ENCODE data around the gene STK40. TPM values are rescaled to one million over a fixed set of nuclear protein-coding genes. Genes with fewer than 3 reads are reported as not detected.

STK40 gene
- total RNA-seq, 1 experiment from 2014 or later, result 25.0 TPM

Other genes with a start within 250 kb of the STK40 start
- 97.3 and 111 TPM in 2 replicates for gene TRAPPC3, start 236.4 kb downstream of the STK40 start, total RNA-seq (2014; rRNA removed; shearing (Covaris generic))
- gene MAP7D1, start 229.8 kb downstream of the STK40 start, total RNA-seq (2014; rRNA removed; shearing (Covaris generic)), result 146 TPM in 2 replicates
- 82.7 and 90.7 TPM in 2 replicates for gene THRAP3, start 161.5 kb downstream of the STK40 start, total RNA-seq (2014; rRNA removed; shearing (Covaris generic))
- gene SH3D21, start 79.6 kb downstream of the STK40 start, total RNA-seq (2014; rRNA removed; shearing (Covaris generic)), result 4.7 and 4.8 TPM in 2 replicates
- 61.4 and 87.2 TPM in 2 replicates for gene EVA1B, start 62.3 kb downstream of the STK40 start, total RNA-seq (2014; rRNA removed; shearing (Covaris generic))
- gene LSM10, start 12.0 kb upstream of the STK40 start, total RNA-seq (2014; rRNA removed; shearing (Covaris generic)), result 14.4 and 14.5 TPM in 2 replicates
- gene OSCP1, start 64.5 kb upstream of the STK40 start, total RNA-seq (2014; rRNA removed; shearing (Covaris generic)), result 3.9 and 4.6 TPM in 2 replicates
- gene MRPS15, start 78.5 kb upstream of the STK40 start, total RNA-seq (2014; rRNA removed; shearing (Covaris generic)), result 145 and 190 TPM in 2 replicates
- 0.04 and 0.97 TPM in 2 replicates for gene CSF3R, start 97.0 kb upstream of the STK40 start, total RNA-seq (2014; rRNA removed; shearing (Covaris generic))

Data from H7 (cell line).